ENCODE data around the gene SLC28A1. TPM values are rescaled to one million over a fixed set of nuclear protein-coding genes. Genes with fewer than 3 reads are reported as not detected.

The SLC28A1 gene
- total RNA-seq, 2 donors from 2014 or later = not detected

DNA sequence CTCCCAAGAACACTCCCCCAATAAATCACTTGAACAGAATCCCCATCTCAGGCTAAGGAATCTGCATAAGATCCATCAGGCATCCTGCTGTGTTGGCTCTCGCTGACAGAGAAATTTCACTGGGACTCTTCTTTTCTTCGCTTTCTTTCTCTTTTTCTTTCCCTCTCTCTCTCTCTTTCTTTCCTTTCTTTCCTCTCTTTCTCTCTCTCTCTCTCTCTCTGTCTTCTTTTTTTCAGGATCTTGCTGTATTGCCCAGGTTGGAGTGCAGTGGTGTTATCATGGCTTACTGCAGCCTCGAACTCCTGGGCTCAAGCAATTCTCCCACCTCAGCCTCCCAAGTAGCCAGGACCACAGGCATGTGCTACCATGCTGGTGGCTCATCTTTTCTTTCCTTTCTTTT lies 4.5 kb upstream of the SLC28A1 start:
- intact Hi-C loops (cut with DNase I, micrococcal nuclease) = loop anchor here in 1 of 2 donors (10.0 kb wide), 1 partner anchor 285 kb away; no protein-coding TSS in a partner anchor
- ATAC-seq = no peak
- DNase-seq = no peak

DNA sequence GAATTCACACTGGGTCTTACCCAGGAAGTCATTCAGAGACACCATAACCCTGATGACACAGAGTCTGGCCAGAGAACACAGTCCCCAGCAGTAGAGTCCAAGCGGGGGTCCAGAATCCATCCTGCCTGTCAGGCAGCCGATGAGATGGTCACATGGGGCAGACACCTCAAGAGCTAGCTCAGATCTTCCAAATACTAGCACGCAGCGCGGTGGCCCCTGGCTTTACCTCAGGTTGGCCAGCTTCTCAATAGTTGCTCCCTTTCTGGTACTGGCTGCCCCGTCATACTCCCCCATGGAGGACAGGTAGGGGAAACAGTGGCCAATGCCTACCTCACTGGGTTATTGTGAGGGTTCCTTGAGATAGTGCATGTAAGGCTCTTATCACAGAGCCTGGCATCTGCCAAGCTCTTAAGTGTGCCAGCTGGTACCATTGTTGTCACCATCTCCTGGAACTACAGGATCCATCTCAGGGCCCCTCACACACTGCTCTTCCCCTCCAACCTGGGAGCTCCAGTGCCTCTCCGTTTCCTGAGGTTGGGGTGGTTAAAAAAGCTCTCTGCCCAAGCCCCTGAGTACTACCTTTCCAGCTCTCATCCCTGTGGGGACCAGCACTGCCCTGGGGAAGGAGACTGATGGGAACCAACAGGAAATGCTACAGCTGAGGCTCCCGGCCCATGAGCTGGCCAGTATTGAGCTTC lies 3.5 kb upstream of the SLC28A1 start:
- ATAC-seq = no peak

DNA sequence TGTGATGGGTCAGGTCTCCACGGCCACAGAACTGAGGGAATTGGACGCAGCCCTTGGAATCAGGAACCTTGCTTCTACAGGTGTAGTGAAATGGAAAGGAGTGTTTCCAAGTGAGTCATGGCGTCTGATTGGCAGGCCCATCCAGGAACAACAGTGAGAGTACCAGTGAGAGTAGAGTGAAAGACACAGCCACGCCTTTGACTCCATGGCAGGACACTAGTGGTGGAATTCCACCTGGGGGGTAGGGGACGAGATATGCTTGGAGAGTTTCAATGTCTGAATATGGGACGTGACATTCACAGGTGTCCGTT lies 3.0 kb upstream of the SLC28A1 start:
- DNase-seq = no peak
- no peak for ATAC-seq
- intact Hi-C loops (cut with DNase I, micrococcal nuclease) = loop anchor here in 1 of 2 donors (10.0 kb wide), 1 partner anchor 287 kb away; no protein-coding TSS in a partner anchor

More for the DNA sequence above, 3.5 kb upstream of the SLC28A1 start:
- no peak for DNase-seq
- intact Hi-C loops (cut with DNase I, micrococcal nuclease) = loop anchor here in 1 of 2 donors (10.0 kb wide), 1 partner anchor 286 kb away; no protein-coding TSS in a partner anchor

DNA sequence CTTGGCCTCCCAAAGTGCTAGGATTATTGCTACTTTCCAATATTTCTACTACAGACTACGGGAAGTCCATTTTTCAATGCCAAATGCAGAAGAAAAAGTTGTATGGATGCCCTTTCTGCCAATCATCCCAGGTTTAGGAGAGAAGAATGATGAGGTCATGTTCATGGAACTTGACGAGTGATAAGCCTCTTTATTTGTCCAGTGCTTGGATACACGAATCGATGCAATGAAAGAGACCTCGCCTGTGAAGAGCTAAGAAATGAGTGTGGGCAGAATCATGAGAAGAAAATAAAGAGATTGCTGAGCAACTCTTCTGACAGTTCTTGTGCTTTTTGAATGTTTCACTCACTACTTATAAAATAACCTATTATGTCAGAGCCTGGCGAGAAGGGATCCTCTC lies 996 bp upstream of the SLC28A1 start:
- DNase-seq = no peak
- intact Hi-C loops (cut with DNase I, micrococcal nuclease) = loop anchor here in 1 of 2 donors (10.0 kb wide), 1 partner anchor 289 kb away; no protein-coding TSS in a partner anchor
- ATAC-seq = no peak

DNA sequence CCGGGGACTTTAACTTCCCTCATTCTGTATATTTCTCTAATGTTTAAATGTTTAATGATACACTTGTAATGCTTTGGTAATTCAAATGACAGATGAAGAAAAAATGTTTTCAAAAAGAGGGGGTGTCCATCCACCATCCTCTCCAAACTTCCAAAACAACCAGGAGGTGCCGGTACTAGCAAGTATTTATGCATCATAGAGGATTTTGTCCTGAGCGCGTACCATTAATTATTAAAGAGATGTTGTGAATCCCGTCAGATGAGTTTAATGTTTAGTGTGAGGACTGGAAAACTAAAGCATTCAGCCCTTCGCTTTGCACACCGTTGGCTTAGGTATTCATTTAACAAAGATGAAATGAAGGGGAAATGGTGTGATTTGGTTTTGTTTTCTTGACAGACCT lies 1.3 kb downstream of the SLC28A1 start:
- DNase-seq (no peak), ATAC-seq (no peak)
- intact Hi-C loops (cut with DNase I, micrococcal nuclease) = loop anchor here in 1 of 2 donors (10.0 kb wide), 1 partner anchor 291 kb away; no protein-coding TSS in a partner anchor

DNA sequence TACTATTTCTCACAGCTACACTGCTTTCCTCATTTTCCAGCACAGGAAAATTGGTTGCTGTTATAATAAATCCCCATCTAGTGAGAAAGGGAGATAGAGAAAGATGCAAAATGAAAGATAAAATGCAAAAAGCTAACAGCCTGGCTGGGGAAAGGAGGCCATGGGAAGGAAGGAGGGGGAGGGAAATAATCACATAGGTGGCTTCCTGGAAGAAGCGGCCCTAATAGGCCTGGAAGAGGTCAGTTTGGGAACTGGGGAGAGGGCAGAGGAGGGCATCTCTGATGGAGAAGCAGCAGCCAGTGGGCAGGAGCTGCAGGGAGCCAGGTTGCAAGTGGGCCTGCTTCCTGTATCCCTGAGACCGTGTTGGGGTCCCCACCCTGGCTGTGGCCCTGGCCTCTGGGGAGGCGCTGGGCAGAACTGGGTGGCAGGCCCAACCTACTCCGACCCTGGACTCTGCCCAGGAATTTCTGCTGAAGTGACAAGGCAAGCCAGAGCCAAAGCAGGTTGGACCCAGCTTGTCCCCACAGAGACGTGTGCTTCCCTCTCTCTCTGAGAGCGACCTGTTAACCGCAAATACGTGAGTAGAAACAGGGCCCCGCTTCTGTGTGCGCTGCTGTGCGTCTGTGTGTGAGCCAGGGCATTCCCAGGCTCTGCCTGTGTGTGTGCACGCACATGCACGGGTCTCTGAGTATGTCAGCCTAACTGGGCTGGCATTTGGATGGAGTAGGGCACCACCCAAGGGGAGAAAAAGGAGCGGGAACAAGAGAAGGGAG lies 1.9 kb downstream of the SLC28A1 start:
- intact Hi-C loops (cut with DNase I, micrococcal nuclease) = loop anchor here in 1 of 2 donors (10.0 kb wide), 1 partner anchor 292 kb away; no protein-coding TSS in a partner anchor
- DNase-seq (no peak), ATAC-seq (no peak)

DNA sequence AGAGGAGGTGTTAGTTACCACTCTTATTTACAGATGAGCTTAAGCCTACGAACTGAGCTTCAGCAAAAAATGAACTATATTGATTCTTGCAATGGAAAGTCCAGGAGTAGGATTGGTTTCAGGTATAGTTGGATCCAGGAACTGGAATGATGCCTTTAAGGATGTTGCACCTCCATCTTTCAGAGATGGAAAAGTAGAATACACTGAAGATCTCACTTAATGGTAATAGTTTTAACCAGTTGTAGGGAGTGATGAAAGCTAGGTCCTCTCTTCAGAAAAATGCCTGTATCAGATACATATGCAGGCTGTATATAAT lies 2.5 kb downstream of the SLC28A1 start:
- intact Hi-C loops (cut with DNase I, micrococcal nuclease) = loop anchor here in 1 of 2 donors (10.0 kb wide), 1 partner anchor 292 kb away; no protein-coding TSS in a partner anchor
- DNase-seq (no peak), ATAC-seq (no peak)

DNA sequence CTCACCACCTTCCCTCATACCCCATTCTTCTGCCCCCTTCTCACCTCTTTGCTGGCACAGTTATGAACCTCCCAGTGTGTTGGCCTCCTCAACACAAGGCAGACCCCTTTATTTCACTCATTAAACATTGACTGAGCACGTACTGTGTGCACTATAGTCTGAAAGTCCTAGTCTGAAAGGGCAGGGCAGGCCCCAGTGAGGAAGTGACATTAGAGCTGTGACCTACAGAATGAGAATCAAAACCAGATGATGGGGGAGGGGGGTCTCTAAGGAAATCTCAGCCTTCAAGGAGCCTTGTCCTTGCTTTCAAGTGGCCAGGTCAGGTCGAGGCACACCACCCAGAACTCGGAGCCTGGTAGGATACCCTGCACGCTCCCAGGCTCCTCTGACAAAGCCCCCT lies 3.5 kb downstream of the SLC28A1 start:
- ATAC-seq (no peak), DNase-seq (no peak)
- intact Hi-C loops (cut with DNase I, micrococcal nuclease) = loop anchor here in 1 of 2 donors (10.0 kb wide), 1 partner anchor 293 kb away; no protein-coding TSS in a partner anchor

DNA sequence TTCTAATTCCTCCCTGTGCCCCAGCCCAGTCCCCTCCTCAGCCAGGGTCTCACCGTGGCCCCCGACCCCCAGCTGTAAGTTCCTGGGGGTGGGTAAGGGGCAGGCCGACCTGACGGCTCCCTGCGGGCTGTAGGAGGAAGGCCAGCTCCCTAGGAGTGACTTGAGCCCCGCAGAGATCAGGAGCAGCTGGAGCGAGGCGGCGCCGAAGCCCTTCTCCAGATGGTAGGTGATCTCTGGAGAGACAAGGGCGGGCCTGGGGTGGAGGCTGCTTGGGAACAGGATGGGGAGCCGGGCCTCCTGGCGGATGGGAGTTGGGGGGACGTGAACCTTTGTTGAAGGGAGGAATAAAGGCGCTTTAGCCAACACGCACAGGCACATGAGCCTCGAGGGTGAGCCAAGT lies 4.2 kb downstream of the SLC28A1 start:
- DNase-seq = no peak
- intact Hi-C loops (cut with DNase I, micrococcal nuclease) = loop anchor here in 1 of 2 donors (10.0 kb wide), 1 partner anchor 294 kb away; no protein-coding TSS in a partner anchor
- ATAC-seq = no peak

DNA sequence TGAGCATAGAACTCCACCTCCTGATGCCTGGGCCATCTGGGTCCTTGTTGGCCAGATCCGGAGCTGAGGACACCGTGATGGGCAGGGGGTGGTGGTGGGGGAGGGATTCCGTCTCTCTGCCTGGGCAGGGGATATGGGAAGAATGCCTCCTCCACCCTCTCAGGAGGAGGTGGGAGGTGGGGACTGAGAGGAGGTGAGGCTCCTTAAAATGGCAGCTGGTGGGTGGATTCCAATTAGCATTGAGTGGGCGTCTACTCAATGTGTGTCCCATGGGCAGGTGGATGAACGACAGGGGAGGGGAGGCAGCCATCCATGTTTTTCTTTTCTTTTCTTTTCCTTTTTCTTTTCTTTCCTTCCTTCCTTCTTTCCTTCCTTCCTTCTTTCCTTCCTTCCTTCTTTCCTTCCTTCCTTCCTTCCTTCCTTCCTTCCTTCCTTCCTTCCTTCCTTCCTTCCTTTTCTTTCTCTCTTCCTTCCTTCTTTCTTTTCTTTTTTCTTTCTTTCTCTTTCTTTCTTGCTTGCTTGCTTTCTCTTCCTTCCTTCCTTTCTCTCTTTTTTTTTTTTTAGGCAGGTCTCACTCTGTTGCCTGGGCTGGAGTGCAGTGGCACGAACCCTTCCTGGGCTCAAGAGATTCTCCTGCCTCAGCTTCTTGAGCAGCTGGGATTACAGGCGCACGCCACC lies 5.0 kb downstream of the SLC28A1 start:
- ATAC-seq (no peak), DNase-seq (no peak)
- intact Hi-C loops (cut with DNase I, micrococcal nuclease) = loop anchor here in 1 of 2 donors (10.0 kb wide), 1 partner anchor 295 kb away; no protein-coding TSS in a partner anchor

DNA sequence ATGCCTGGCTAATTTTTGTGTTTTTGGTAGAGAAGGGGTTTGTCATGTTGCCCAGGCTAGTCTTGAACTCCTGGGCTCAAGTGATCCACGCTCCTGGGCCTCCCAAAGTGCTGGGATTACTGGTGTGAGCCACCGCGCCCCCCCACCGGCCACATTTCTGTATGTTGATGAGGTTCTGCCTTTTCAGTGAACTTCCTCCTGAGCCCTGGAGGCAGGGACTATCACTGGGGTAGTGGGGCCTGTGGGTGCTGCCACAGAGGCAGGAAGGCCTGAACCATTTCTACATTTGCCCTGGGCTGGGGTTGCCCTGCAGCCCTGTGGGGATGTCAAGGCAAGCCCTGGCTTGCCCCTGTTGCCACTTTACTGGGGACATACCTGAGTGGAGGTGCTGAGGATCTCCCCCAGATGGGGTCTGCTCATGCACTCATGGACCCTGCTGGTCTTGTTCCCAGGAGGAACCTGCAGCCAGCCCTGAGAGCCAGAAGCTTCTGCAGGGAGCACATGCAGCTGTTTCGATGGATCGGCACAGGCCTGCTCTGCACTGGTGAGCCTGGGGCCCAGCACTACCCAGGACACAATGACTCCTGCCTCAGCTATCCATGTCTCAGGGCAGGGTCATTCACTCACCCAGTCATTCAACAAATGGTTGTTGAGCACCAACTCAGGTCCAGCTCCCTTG lies 5.7 kb downstream of the SLC28A1 start:
- ATAC-seq (no peak), DNase-seq (no peak)
- intact Hi-C loops (cut with DNase I, micrococcal nuclease) = loop anchor here in 1 of 2 donors (10.0 kb wide), 1 partner anchor 295 kb away; no protein-coding TSS in a partner anchor

DNA sequence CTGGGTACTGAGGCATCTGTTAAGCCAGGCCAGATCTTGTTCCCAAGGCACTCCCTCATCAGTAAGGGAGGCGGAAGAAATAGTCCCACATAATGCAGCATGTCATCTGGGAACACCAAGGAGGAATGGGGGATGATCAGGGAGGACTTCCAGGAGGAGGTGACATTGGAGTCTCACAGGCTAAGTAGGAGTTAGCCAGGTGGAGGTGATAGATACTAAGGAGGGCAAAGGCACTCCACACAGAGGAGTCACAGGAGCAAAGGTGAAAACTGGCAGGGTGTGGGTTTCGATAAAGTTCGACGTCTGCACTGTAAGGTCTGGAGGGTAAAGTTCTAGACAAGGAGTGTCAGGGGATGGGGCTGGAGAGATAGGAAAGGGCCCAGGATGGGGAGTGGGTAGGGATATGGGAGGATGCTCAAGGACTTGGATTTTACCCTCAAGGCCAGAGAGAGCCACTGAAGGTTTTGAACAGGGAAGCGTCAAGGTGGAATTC lies 6.3 kb downstream of the SLC28A1 start:
- DNase-seq = no peak
- ATAC-seq = no peak
- intact Hi-C loops (cut with DNase I, micrococcal nuclease) = no loop called here

DNA sequence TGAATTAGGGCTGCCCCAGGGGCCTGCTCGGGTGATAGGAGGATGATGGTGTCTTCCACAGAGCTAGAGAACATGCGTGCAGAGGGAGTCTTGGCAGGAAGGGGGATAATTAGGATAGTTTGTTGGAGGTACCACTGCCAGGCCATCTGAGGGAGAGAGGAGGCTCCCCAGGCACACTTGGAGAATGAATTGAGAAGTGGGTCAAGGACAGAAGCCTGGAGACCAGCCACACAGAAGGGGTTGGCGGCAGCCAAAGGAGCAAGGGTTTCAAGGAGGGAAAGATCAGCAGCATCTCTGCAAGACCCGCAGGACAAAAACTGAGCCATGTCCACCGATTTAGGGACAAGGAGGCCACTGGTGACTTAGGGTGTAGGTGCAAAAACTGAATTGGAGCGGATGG lies 6.9 kb downstream of the SLC28A1 start:
- DNase-seq = no peak
- no peak for ATAC-seq
- intact Hi-C loops (cut with DNase I, micrococcal nuclease) = no loop called here

DNA sequence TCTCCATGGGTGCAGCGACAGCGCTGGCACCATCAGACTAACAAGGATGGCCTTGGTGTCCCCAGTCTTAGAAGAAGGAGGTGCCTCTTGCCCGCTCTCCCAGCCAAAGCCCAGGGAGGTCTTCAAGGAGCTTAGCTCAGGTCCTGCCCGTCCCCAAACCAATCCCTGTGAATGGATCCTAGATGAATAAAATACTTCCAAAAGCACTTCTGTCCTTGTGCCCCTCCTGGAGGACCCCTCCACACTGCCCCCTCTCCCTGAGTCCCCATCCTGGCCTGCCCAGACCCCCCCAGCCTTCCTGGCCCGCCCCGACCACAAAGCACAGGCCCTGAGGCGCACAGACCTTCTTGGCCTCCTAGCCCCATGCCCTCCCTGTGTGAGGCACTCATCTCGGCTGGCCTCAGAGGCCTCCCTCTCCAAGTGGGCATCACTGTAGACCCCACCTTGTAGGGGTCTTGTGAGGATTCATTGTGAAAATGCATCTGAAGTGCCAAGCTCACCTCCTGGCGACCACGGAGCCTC lies 8.4 kb downstream of the SLC28A1 start:
- intact Hi-C loops (cut with DNase I, micrococcal nuclease) = no loop called here
- DNase-seq = no peak
- ATAC-seq = no peak

DNA sequence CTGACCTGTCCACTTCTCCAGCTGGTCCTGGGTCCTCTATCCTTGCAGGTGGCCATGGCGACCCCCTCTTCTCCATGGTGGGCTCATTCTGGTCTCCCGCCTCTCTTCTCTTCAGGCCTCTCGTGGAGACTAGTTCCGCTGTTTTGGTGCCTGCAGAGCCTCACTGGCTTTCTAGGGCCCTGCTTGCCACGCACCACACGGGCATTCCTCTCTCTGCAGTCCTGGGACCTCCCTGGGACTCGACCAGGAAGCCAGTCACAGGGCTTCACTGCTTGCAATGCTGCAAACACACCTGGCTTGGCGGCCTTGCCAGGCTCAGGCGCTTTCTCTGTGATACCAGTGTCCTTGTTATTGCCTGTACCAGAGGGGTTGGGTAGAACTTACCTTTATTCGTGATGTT lies 9.1 kb downstream of the SLC28A1 start:
- ATAC-seq = no peak
- DNase-seq = no peak
- intact Hi-C loops (cut with DNase I, micrococcal nuclease) = no loop called here

DNA sequence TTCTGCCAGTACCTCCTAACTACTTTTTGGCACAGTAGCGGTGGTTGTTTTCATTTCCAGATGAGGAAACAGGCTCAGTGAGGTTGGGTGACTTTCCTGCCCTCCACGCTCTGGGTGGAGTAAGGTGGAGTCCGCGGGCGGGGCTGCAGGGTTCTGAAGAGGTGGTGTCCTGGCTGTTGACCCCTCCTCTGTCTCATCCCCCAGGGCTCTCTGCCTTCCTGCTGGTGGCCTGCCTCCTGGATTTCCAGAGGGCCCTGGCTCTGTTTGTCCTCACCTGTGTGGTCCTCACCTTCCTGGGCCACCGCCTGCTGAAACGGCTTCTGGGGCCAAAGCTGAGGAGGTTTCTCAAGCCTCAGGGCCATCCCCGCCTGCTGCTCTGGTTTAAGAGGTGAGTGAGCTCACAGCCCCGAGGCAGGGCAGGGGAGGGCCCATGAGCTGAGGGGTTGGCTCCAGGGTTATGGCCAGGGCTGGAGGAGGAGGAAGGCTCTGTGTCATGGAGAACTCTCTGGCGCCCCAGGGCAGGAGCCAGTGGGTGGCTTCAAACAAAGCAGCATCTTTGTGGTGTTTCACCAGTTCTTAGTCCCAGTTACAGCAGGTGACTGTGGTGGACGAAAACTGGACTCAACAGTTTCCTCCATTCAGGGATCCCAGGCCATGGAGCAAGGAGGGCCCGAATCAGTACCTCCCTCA lies 10.4 kb downstream of the SLC28A1 start:
- intact Hi-C loops (cut with DNase I, micrococcal nuclease) = no loop called here
- DNase-seq (no peak), ATAC-seq (no peak)

DNA sequence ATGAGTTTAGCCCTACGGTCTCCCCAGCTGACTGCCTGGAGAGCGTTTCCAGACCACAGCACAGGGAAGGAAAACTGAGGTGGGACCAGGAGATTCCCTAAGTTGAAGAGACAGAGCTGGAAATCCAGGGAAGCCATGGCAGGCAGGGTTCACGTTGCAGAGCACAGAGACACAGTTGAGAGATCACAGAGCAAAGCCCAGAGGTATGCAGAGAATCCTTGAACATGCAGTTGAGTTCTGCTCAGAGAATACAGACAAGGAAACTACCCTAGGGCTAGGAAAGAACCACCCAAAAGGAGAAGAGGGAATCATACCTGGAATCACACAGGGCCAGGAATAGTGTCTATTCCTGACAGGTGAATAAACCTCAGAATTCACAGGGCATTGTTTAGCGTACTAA lies 14.3 kb downstream of the SLC28A1 start:
- no peak for DNase-seq
- no peak for ATAC-seq
- intact Hi-C loops (cut with DNase I, micrococcal nuclease) = no loop called here

DNA sequence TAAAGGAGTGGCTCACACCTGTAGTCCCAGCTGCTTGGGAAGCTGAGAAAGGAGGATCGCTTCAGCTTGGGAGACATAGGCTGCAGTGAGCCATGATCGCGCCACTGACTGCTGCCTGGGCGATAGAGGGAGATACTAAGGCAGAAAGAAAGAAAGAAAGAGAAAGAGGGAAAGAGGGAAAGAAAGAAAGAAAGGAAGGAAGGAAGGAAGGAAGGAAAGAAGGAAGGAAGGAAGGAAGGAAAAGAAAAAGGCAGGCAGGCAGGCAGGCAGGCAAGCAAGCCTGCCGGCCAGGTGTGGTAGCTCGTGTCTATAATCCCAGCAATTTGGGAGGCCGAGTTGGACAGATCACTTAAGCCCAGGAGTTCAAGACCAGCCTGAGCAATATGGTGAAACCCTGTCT lies 15.3 kb downstream of the SLC28A1 start:
- ATAC-seq (no peak), DNase-seq (no peak)
- intact Hi-C loops (cut with DNase I, micrococcal nuclease) = no loop called here
